Measurements from ENCODE around the gene CFAP92.

DNA sequence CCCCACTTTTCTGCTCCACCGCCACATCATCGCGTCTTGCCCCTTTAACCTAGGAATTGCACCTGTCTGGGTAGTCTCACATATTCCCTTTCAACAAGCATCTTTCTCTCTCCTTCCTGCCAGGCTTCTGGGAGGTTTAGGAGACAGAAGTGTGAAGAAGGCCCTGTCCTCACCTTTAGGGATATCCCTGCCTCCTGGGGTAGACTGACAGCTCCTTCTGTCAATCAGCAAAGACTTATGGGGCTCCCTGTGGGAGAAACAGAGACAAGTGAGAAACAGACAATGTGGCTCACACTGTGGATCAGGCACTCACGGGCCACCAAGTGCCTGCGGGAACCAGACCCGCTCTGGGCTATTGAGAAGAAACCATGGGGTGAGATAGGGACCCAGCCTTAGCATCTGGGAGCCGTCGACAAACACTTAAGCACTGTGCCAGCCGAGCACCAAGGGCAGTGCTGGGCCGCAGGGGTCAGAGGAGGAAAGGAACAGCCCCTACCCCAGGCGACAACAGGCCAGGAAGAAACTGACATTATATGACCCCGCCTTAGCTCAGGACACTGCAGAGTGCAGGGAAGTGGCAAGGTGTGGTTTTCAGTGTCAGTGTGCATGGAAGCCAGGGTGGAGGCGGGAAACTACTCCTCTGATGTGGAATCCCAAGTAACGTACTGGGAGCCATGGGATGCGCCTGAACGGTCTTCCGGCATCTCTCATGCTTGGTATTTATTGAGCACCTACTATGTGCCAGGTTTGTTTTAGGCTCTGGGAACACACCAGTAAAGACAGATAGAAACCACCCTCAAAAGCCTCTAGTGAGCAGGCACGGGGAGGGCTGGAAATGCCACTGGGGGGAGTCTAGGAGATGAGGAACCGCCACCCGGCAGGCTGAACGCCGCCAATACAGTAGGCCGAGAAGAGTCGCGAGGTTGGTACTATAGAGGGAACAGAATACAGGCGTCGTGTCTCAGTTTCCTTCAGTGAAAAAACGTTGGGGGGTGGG is 9.0 kb upstream of the CFAP92 start:
- TF ChIP-seq SIN3A (IDR thresholded peaks at IDR 0.05; ENCODE audit: borderline replicate concordance, insufficient read depth, low read length) = no peak
- no peak for TF ChIP-seq POLR2AphosphoS5 (IDR thresholded peaks at IDR 0.05; ENCODE audit: low read depth, low read length)

Data from PFSK-1 (cell line).